K562 (cell line): ENCODE measurements around the gene PDE4D. TPM values are rescaled to one million over a fixed set of nuclear protein-coding genes. Genes with fewer than 3 reads are reported as not detected.

ENCODE experiments used
- ATAC-seq: fragments of 200-7000 bp; cut with Tn5 transposase; 3 replicates; pipeline ENCODE4 v1.9.1; 2020; ENCODE audit warnings: moderate library complexity
- BruUV-seq: library from RNA; stranded (reverse); fragments of 400-500 nt; replicated peaks from 2 replicates; lab custom pipeline; 2021; lab: Mats Ljungman, UMichigan
- CTCF ChIA-PET: fragments of 300-600 bp; formaldehyde crosslinking; extraction: SDS; loops from one replicate; lab custom pipeline; 2021; ENCODE audit warnings: low intra/inter-chr PET ratio; lab: Yijun Ruan, JAX
- POLR2A ChIA-PET: fragments of 300-600, 350-650 bp; sonication (Branson Sonifier 250); formaldehyde crosslinking; extraction: SDS; loops from one replicate; lab custom pipeline; 2021; ENCODE audit warnings: antibody characterized with exemption, inconsistent platforms; lab: Yijun Ruan, JAX
- DNase-seq, 4 experiments: peaks; one replicate each; pipeline versions ENCODE4 v3.0.0 to v3.0.0-alpha.2; 2011 to 2018; ENCODE audit warnings: low spot score in 3 of 4, mixed read lengths in 3 of 4; ENCODE audit errors: extremely low read depth in 1 of 4
- FAIRE-seq: peaks from 2 replicates; lab custom pipeline; 2011; peaks lifted over from hg19 to GRCh38; lab: Jason Lieb, UNC
- H2AFZ ChIP-seq: 2 replicates; pipeline ENCODE4 v1.6.0; 2011; ENCODE audit warnings: low read depth, low read length, control low read depth, inconsistent platforms
- H3K27ac ChIP-seq: fragments of 200-600 bp; 3 replicates; pipeline ENCODE4 v1.8.0; 2011; ENCODE audit warnings: low read depth, mild to moderate bottlenecking, control low read depth, inconsistent platforms, low read length, moderate library complexity, mixed read lengths; ENCODE audit errors: extremely low read depth
- H3K27me3 ChIP-seq, 2 experiments: fragments of 300-600 bp in 1 of 2; 2 replicates in 1 of 2; 3 replicates in 1 of 2; pipeline versions ENCODE4 v1.6.0 to v1.8.0; 2011; ENCODE audit warnings: inconsistent platforms in 2 of 2, low read length in 2 of 2, mild to moderate bottlenecking in 1 of 2, mixed read lengths in 1 of 2, moderate library complexity in 1 of 2; ENCODE audit not compliant: control insufficient read depth in 2 of 2, insufficient read depth in 2 of 2
- H3K36me3 ChIP-seq: fragments of 300-600 bp; 3 replicates; pipeline ENCODE4 v1.8.0; 2011; ENCODE audit warnings: mild to moderate bottlenecking, low read length, inconsistent platforms; ENCODE audit not compliant: control insufficient read depth, insufficient read depth
- H3K4me1 ChIP-seq, 2 experiments: fragments of 200-600 bp in 1 of 2; replicated peaks in 1 of 2; 2 replicates in 1 of 2; 3 replicates in 1 of 2; pipeline versions ENCODE4 v1.5.1 to v1.8.0; 2011; ENCODE audit warnings: inconsistent platforms in 2 of 2, low read length in 2 of 2, mild to moderate bottlenecking in 1 of 2, mixed read lengths in 1 of 2, moderate library complexity in 1 of 2; ENCODE audit not compliant: control insufficient read depth in 2 of 2, insufficient read depth in 2 of 2
- H3K4me2 ChIP-seq: 2 replicates; pipeline ENCODE4 v1.6.1; 2011; ENCODE audit warnings: low read length, control low read depth, inconsistent platforms, mixed read lengths; ENCODE audit not compliant: insufficient read depth
- H3K4me3 ChIP-seq: fragments of 200-600 bp; sonication (generic), shearing (Covaris generic); 2 replicates; pipeline ENCODE4 v1.5.1; 2016; ENCODE audit warnings: control low read depth, inconsistent platforms
- H3K79me2 ChIP-seq: fragments of 200-600 bp; 3 replicates; pipeline ENCODE4 v1.8.0; 2011; ENCODE audit warnings: low read length, inconsistent platforms; ENCODE audit not compliant: control insufficient read depth, insufficient read depth
- H3K9ac ChIP-seq, 2 experiments: 2 replicates each; pipeline versions ENCODE4 v1.6.0 to v1.6.1; 2011; ENCODE audit warnings: low read depth in 2 of 2, low read length in 2 of 2, control low read depth in 1 of 2, inconsistent platforms in 1 of 2, mild to moderate bottlenecking in 1 of 2, mixed read lengths in 1 of 2; ENCODE audit not compliant: insufficient read depth in 1 of 2
- H3K9me1 ChIP-seq: one replicate; pipeline ENCODE4 v1.6.0; 2011; ENCODE audit warnings: inconsistent platforms, mild to moderate bottlenecking, low read length, moderate library complexity; ENCODE audit not compliant: control insufficient read depth, insufficient read depth
- H3K9me3 ChIP-seq: replicated peaks from 2 replicates; pipeline ENCODE4 v1.5.1; 2011; ENCODE audit warnings: low read depth, low read length, inconsistent platforms; ENCODE audit not compliant: control insufficient read depth, insufficient read depth
- H4K20me1 ChIP-seq: replicated peaks from 2 replicates; pipeline ENCODE4 v1.6.1; 2011; ENCODE audit warnings: low read length, inconsistent platforms, mixed read lengths; ENCODE audit not compliant: control insufficient read depth, insufficient read depth
- FOXJ2 ChIP-seq: fragments of 200-800 bp; sonication (Bioruptor generic); IDR thresholded peaks from 2 replicates; pipeline ENCODE4 v1.6.1; 2016; ENCODE audit warnings: missing genetic modification characterization, missing compliant biosample characterization
- RAD21 ChIP-seq, 2 experiments: fragments of 250-450 bp in 1 of 2; fragments of 450-650 bp in 1 of 2; sonication (Bioruptor Pico) in 1 of 2; formaldehyde crosslinking in 1 of 2; IDR thresholded peaks in 1 of 2; conservative IDR thresholded peaks in 1 of 2; 2 replicates each; pipeline versions ENCODE4 v1.4.0 to v1.8.0; 2020 to 2022; ENCODE audit warnings: mild to moderate bottlenecking in 2 of 2, moderate library complexity in 1 of 2
- SMC3 ChIP-seq: conservative IDR thresholded peaks from 2 replicates; pipeline ENCODE4 v1.6.1; 2011; ENCODE audit warnings: low read depth, low read length, improper control_type of control experiment; ENCODE audit not compliant: insufficient read depth
- SRF ChIP-seq, 2 experiments: fragments of 250-450, 450-650 bp in 1 of 2; sonication (Bioruptor Pico) in 1 of 2; sonication (generic) in 1 of 2; formaldehyde crosslinking; IDR thresholded peaks; 2 replicates each; pipeline versions ENCODE4 v1.5.0 to v1.5.1; 2020 to 2022; ENCODE audit warnings: mild to moderate bottlenecking in 1 of 2, missing genetic modification reagents in 1 of 2
- STAT5B ChIP-seq: fragments of 250-450 bp; sonication (Bioruptor Pico); IDR thresholded peaks from 2 replicates; pipeline ENCODE4 v1.8.0; 2021; ENCODE audit warnings: mild to moderate bottlenecking, inconsistent platforms
- ZBTB17 ChIP-seq: fragments of 450-650 bp; formaldehyde crosslinking; IDR thresholded peaks from 2 replicates; pipeline ENCODE4 v1.4.0; 2020; ENCODE audit warnings: mild to moderate bottlenecking
- ZC3H11A ChIP-seq: IDR thresholded peaks from 2 replicates; pipeline ENCODE4 v1.6.1; 2012; ENCODE audit warnings: low read depth, low read length, improper control_type of control experiment
- WGBS: fragments of 100-300 bp; shearing (Covaris generic); methylation state at CpG from one replicate; pipeline ENCODE4 v1.1.6; 2016; ENCODE audit warnings: low coverage, mixed read lengths; ENCODE audit not compliant: insufficient coverage; ENCODE audit errors: missing lambda C conversion rate; 5-methylcytosine and 5-hydroxymethylcytosine counted together
- in situ Hi-C: fragments of 300-500 bp; cut with MboI; formaldehyde crosslinking; loops from 4 replicates; pipeline ENCODE4 v1.15.0; 2018; ENCODE audit warnings: inconsistent platforms, mixed read lengths
- intact Hi-C: fragments of 100-400 bp; cut with micrococcal nuclease; formaldehyde crosslinking; loops from 2 replicates; pipeline ENCODE4 v1.14.2; 2022
- polyA plus RNA-seq, 8 experiments: library from polyadenylated mRNA; depleted of rRNA in 4 of 8; stranded (reverse) in 5 of 8; unstranded in 3 of 8; fragments of >200 nt; fragmentation: Nextera tagmentation in 2 of 8; fragmentation: Illumina TruSeq in 1 of 8; extraction: Ambion mirVana in 2 of 8; extraction: Trizol in 1 of 8; gene quantifications; 2 replicates each; pipeline versions ENCODE4 v1.2.1 to v1.2.3, GENCODE V29; 2011 to 2014; ENCODE audit warnings: inconsistent platforms in 1 of 8, missing spikeins in 1 of 8
- total RNA-seq, 7 experiments: library from RNA; depleted of rRNA in 6 of 7; stranded (reverse); fragments of >200 nt in 6 of 7; fragmentation: Illumina TruSeq in 2 of 7; extraction: Trizol in 2 of 7; gene quantifications; 2 replicates each; pipeline versions ENCODE4 v1.2.1 to v1.2.3, GENCODE V29; 2011 to 2021; ENCODE audit warnings: low replicate concordance in 1 of 7
- TF ChIP-seq, protein P1 (sequence below), 3 experiments: IDR thresholded peaks in 2 of 3; conservative IDR thresholded peaks in 1 of 3; 2 replicates each; pipeline ENCODE4 v1.5.1; 2011 to 2012; ENCODE audit warnings: low read length in 3 of 3, mild to moderate bottlenecking in 3 of 3, control low read depth in 2 of 3, improper control_type of control experiment in 1 of 3, inconsistent platforms in 1 of 3, low read depth in 1 of 3, mixed read lengths in 1 of 3, moderate library complexity in 1 of 3; ENCODE audit not compliant: insufficient read depth in 2 of 3

Gene PDE4D
- total and polyA plus RNA-seq, 9 of the 15 experiments (the other 6 are each of a cell fraction or from before 2014, with no cell fraction given): 0.04 to 0.46 (median 0.13) TPM

DNA sequence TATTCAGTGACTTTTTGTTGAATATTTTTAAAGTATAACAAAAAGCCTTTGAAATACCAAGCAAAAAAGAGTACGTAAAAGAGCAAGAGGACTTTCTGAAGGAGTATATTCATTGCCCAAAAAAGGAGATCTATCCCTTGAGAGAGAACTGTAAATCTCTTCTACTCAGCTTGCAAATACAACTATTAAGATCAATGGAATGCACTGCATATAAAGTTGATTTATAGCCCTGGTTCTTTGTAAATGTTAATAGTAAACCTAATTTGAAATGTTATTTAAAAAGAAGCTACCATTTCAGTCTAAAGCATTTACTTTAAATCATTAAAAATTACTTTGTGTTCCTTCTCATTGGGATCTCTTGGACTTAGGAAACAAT is 168.1 kb downstream of the PDE4D start:
- Histone ChIP-seq H3K9me1 (no peaks in the 10 kb centered on the region), H3K9me3 (no peaks in the 10 kb centered on the region)
- no TSS peak for BruUV-seq
- POLR2A ChIA-PET: no interaction called here
- FAIRE-seq: no peak
- TF ChIP-seq ZBTB17 (no peak), SRF (CRISPR knock-in tag; IDR thresholded peaks at IDR 0.05) (no peak), ZC3H11A (no peak)
- TF ChIP-seq, all 486 proteins: peak for 0
- Histone ChIP-seq H3K36me3 (no peaks in the 10 kb centered on the region), H3K9ac (no peak overlapping the region), H3K4me3 (no peak overlapping the region), H3K79me2 (no peaks in the 10 kb centered on the region), H3K4me1 (no peaks in the 10 kb centered on the region), H3K27ac (no peak overlapping the region), H3K4me2 (no peak overlapping the region), H4K20me1 (no peaks in the 10 kb centered on the region), H3K27me3 (no peaks in the 10 kb centered on the region), H2AFZ (no peak overlapping the region)
- DNase-seq (no peak), ATAC-seq (no peak)
- in situ Hi-C loops (no loop called here), intact Hi-C loops (no loop called here)
- WGBS: 5% methylated on average over 1 of the region's 1 CpG
- CTCF ChIA-PET: no interaction called here

GRCh38 chr5:59724482-59725391 is 168.8 kb downstream of the PDE4D start:
- no peak for FAIRE-seq
- TF ChIP-seq SMC3 (0 out of 2 replicates have a peak, but pooled peaks have one; percentile 19), STAT5B (CRISPR knock-in tag) (no peak), FOXJ2 (tag) (no peak), RAD21 (CRISPR knock-in tag; conservative IDR thresholded peaks at IDR 0.05 in 1 of 2, IDR thresholded peaks at IDR 0.05 in 1 of 2) (peak; percentile 29 to 34)
- TF ChIP-seq, protein P1, sequence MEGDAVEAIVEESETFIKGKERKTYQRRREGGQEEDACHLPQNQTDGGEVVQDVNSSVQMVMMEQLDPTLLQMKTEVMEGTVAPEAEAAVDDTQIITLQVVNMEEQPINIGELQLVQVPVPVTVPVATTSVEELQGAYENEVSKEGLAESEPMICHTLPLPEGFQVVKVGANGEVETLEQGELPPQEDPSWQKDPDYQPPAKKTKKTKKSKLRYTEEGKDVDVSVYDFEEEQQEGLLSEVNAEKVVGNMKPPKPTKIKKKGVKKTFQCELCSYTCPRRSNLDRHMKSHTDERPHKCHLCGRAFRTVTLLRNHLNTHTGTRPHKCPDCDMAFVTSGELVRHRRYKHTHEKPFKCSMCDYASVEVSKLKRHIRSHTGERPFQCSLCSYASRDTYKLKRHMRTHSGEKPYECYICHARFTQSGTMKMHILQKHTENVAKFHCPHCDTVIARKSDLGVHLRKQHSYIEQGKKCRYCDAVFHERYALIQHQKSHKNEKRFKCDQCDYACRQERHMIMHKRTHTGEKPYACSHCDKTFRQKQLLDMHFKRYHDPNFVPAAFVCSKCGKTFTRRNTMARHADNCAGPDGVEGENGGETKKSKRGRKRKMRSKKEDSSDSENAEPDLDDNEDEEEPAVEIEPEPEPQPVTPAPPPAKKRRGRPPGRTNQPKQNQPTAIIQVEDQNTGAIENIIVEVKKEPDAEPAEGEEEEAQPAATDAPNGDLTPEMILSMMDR (IDR thresholded peaks at IDR 0.05 in 2 of 3, conservative IDR thresholded peaks at IDR 0.05 in 1 of 3; ENCODE audit: insufficient read depth in 2 of 3, low read depth in 1 of 3, low read length in 3 of 3): peak; percentile 32 to 41 (median 39); a peak in 4 of 6 replicates

More at GRCh38 chr5:59724482-59725391, 168.8 kb downstream of the PDE4D start:
- Histone ChIP-seq H3K4me2 (no peak overlapping the region), H3K27me3 (no peaks in the 10 kb centered on the region), H3K9me1 (no peaks in the 10 kb centered on the region), H3K9me3 (no peaks in the 10 kb centered on the region), H2AFZ (no peak overlapping the region), H3K79me2 (no peaks in the 10 kb centered on the region), H3K9ac (no peak overlapping the region), H3K36me3 (no peaks in the 10 kb centered on the region), H4K20me1 (no peaks in the 10 kb centered on the region), H3K27ac (no peak overlapping the region), H3K4me1 (no peaks in the 10 kb centered on the region), H3K4me3 (no peak overlapping the region)
- ChIA-PET POLR2A (no interaction called here), CTCF (no interaction called here)
- DNase-seq (peak; percentile 24 to 47 (median 42)), ATAC-seq (peak; percentile 51; the same call in 1 of the 3 replicates)
- WGBS: 0% methylated on average over 4 of the region's 4 CpGs
- in situ Hi-C loops (no loop called here), intact Hi-C loops (no loop called here)
- BruUV-seq: no TSS peak
